ENCODE data around the gene DCST1. TPM values are rescaled to one million over a fixed set of nuclear protein-coding genes. Genes with fewer than 3 reads are reported as not detected.

The DCST1 gene
- total RNA-seq, 4 donors from 2014 or later = 0.42 TPM; not detected in 3

DNA sequence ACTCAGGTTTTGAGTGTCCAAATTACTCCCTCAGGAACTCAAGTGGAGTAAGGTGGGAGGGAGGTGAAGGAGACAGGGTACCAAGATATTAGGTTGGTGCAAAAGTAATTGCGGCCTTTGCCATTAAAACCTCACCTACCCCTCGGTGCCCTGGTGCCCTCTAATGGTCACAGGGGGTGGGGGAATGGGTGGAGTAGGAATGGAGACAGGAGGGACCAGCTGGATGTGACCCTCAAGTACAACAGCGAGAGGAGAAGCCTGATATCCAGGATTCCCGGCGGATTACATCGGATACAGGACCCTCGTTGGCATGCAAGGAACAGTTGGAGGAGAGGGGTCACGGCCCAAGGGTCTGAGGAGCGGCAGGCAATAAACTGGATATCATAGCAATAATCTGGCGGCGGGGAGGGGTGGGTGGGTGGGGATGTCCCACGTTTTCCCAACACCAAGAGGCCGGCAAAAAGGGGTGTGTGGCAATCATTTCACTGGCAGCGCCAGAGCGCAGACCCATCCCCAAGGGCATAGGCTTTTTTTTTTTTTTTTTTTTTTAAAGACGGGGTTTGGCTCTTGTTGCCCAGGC lies 35.3 kb upstream of the DCST1 start:
- no peak overlapping the region for H3K4me3 ChIP-seq
- H3K9me3 ChIP-seq = no peaks in the 10 kb centered on the region
- peak overlapping the region in 3 of 4 donors; percentile 97 to 99 (median 98) for H3K27ac ChIP-seq (replicated peaks in 1 of 4)
- intact Hi-C loops (cut with DNase I) = loop anchor here (5.0 kb wide), 1 partner anchor 36 kb away; the partner anchor contains the start of gene PYGO2
- H3K27me3 ChIP-seq = no peaks in the 10 kb centered on the region
- 77% methylated on average over 12 of the region's 16 CpGs for WGBS
- TF ChIP-seq POLR2AphosphoS5 (IDR thresholded peaks at IDR 0.05) (no peak), POLR2A (IDR thresholded peaks at IDR 0.05; ENCODE audit: low read depth) (no peak), EP300 (IDR thresholded peaks at IDR 0.05) (no peak)
- TF ChIP-seq, protein P1, sequence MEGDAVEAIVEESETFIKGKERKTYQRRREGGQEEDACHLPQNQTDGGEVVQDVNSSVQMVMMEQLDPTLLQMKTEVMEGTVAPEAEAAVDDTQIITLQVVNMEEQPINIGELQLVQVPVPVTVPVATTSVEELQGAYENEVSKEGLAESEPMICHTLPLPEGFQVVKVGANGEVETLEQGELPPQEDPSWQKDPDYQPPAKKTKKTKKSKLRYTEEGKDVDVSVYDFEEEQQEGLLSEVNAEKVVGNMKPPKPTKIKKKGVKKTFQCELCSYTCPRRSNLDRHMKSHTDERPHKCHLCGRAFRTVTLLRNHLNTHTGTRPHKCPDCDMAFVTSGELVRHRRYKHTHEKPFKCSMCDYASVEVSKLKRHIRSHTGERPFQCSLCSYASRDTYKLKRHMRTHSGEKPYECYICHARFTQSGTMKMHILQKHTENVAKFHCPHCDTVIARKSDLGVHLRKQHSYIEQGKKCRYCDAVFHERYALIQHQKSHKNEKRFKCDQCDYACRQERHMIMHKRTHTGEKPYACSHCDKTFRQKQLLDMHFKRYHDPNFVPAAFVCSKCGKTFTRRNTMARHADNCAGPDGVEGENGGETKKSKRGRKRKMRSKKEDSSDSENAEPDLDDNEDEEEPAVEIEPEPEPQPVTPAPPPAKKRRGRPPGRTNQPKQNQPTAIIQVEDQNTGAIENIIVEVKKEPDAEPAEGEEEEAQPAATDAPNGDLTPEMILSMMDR (IDR thresholded peaks at IDR 0.05) = no peak
- no peak for DNase-seq (ENCODE audit: extremely low spot score)
- H3K4me1 ChIP-seq = peaks cover 17 to 36% (median 33%) of the 10 kb centered on the region in 4 donors
- peaks cover 0 to under 1% (median 0%) of the 10 kb centered on the region in 4 donors for H3K36me3 ChIP-seq

DNA sequence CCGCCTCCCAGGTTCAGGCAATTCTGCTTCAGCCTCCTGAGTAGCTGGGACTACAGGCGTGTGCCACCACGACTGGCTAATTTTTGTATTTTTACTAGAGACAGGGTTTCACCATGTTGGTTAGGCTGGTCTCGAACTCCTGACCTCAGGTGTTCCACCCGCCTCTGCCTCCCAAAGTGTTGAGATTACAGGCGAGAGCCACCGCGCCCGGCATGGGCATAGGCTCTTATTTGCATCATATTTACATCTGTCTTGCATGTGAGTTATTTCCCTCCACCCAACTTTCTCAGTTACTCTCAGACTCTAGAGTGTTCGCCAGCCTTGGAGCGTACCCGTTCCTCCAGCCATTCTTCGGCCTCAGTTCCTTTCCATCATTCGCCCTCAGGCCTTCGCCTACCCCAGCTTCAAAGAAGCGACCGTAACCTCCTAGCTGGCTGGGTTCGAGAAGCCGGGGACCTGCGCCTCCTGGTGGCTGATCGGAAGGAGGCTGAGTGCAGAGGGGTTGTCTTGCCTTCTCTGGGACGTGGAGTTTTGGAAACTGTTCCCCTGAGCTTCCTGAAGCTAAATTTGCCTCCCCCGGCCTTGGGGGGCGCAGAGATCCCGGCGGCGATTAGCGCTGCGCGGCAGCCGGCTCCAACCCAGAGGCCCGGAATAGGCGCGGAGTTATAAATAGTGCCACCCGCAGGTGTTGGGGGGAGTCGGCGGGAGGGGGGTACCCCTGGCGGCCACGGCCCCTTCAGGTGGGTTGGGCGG lies 34.6 kb upstream of the DCST1 start:
- no peaks in the 10 kb centered on the region for H3K27me3 ChIP-seq
- peak overlapping the region; percentile 97 to 99 (median 98) for H3K27ac ChIP-seq (replicated peaks in 1 of 4)
- intact Hi-C loops (cut with DNase I) = loop anchor here (5.0 kb wide), 1 partner anchor 37 kb away; the partner anchor contains the start of gene PYGO2
- no peak for TF ChIP-seq EP300 (IDR thresholded peaks at IDR 0.05)
- peak; percentile 21 to 55 for TF ChIP-seq POLR2AphosphoS5 (IDR thresholded peaks at IDR 0.05)
- TF ChIP-seq, protein P1 (IDR thresholded peaks at IDR 0.05) = peak; percentile 67 to 85 (median 78)
- TF ChIP-seq POLR2A (IDR thresholded peaks at IDR 0.05; ENCODE audit: low read depth) = no peak
- no peaks in the 10 kb centered on the region for H3K9me3 ChIP-seq
- 24% methylated on average over 19 of the region's 40 CpGs for WGBS
- H3K4me3 ChIP-seq = peak overlapping the region; percentile 80 to 97 (median 92)
- H3K36me3 ChIP-seq = no peaks in the 10 kb centered on the region
- DNase-seq (ENCODE audit: extremely low spot score) = no peak
- peaks cover 17 to 41% (median 36%) of the 10 kb centered on the region in 4 donors for H3K4me1 ChIP-seq

GRCh38 chr1:154999571-155000410 lies 33.8 kb upstream of the DCST1 start:
- no peak for TF ChIP-seq POLR2A (IDR thresholded peaks at IDR 0.05; ENCODE audit: low read depth)
- TF ChIP-seq EP300 (IDR thresholded peaks at IDR 0.05) = no peak
- TF ChIP-seq, protein P1 (IDR thresholded peaks at IDR 0.05) = no peak
- TF ChIP-seq POLR2AphosphoS5 (IDR thresholded peaks at IDR 0.05) = no peak
- H3K4me1 ChIP-seq = peaks cover 24 to 49% (median 44%) of the 10 kb centered on the region in 4 donors
- peak overlapping the region; percentile 80 to 97 (median 92) for H3K4me3 ChIP-seq
- H3K9me3 ChIP-seq = no peaks in the 10 kb centered on the region
- intact Hi-C loops (cut with DNase I) = loop anchor here (5.0 kb wide), 1 partner anchor 37 kb away; the partner anchor contains the start of gene PYGO2
- no peaks in the 10 kb centered on the region for H3K36me3 ChIP-seq
- WGBS = 3% methylated on average over 20 of the region's 50 CpGs
- no peak for DNase-seq (ENCODE audit: extremely low spot score)
- H3K27me3 ChIP-seq = no peaks in the 10 kb centered on the region
- peak overlapping the region; percentile 97 to 99 (median 98) for H3K27ac ChIP-seq (replicated peaks in 1 of 4)

- intact Hi-C loops (cut with DNase I) = no loop called here
- peak overlapping the region; percentile 80 to 97 (median 92) for H3K4me3 ChIP-seq
Measured at GRCh38 chr1:155000411-155000725, 33.3 kb upstream of the DCST1 start.

More at GRCh38 chr1:155000411-155000725, 33.3 kb upstream of the DCST1 start:
- H3K9me3 ChIP-seq = no peaks in the 10 kb centered on the region
- DNase-seq (ENCODE audit: extremely low spot score) = no peak
- H3K27ac ChIP-seq (replicated peaks in 1 of 4) = peak overlapping the region; percentile 97 to 99 (median 98)
- TF ChIP-seq POLR2AphosphoS5 (IDR thresholded peaks at IDR 0.05) (no peak), POLR2A (IDR thresholded peaks at IDR 0.05; ENCODE audit: low read depth) (no peak), EP300 (IDR thresholded peaks at IDR 0.05) (no peak)
- TF ChIP-seq, protein P1 (IDR thresholded peaks at IDR 0.05) = no peak
- WGBS = 0% methylated on average over 7 of the region's 13 CpGs
- peaks cover 29 to 53% (median 46%) of the 10 kb centered on the region in 4 donors for H3K4me1 ChIP-seq
- no peaks in the 10 kb centered on the region for H3K27me3 ChIP-seq
- no peaks in the 10 kb centered on the region for H3K36me3 ChIP-seq

All from esophagus muscularis mucosa (tissue), 4 donors.